NCI-H2107 (cell line): Measurements from ENCODE around the gene NSDHL.
"Not testable (repeated sequence)": the region's sequence is repeated elsewhere in the genome, so short reads cannot be mapped to it uniquely, and the experiment has no call there.

Experiments used
- DNase-seq: peaks from one replicate; lab custom pipeline; 2025; lab: John Stamatoyannopoulos, UW

NSDHL gene

GRCh38 chrX:152830312-152831305 is at the start of gene NSDHL, which contains the start of gene CETN2:
NSDHL (plus strand) TSS chrX:152831063; CDS start chrX:152846325, 15,262 bp downstream.
CETN2 (minus strand) TSS chrX:152830757; CDS start chrX:152830710, 47 bp downstream.
- DNase-seq, result peak; percentile 97

- not testable (repeated sequence) for DNase-seq
Measured at GRCh38 chrX:152787062-152787461, 43.8 kb upstream of the NSDHL start.

GRCh38 chrX:152798945-152799344 is 31.9 kb upstream of the NSDHL start:
- no peak for DNase-seq

GRCh38 chrX:152806035-152806434 is 24.8 kb upstream of the NSDHL start:
- DNase-seq, result no peak

- DNase-seq, result no peak
Measured at GRCh38 chrX:152810403-152810802, 20.5 kb upstream of the NSDHL start.

GRCh38 chrX:152813206-152813605 is 17.7 kb upstream of the NSDHL start:
- no peak for DNase-seq

GRCh38 chrX:152814048-152814447 is 16.8 kb upstream of the NSDHL start:
- no peak for DNase-seq

- DNase-seq, result no peak
Measured at GRCh38 chrX:152817078-152817764, 13.6 kb upstream of the NSDHL start.

- no peak for DNase-seq
Measured at GRCh38 chrX:152818356-152818755, 12.5 kb upstream of the NSDHL start.

GRCh38 chrX:152819266-152819665 is 11.6 kb upstream of the NSDHL start:
- DNase-seq, result no peak

- no peak for DNase-seq
Measured at GRCh38 chrX:152819732-152820131, 11.1 kb upstream of the NSDHL start.

GRCh38 chrX:152821145-152821765 is 9.6 kb upstream of the NSDHL start:
- peak; percentile 20 for DNase-seq

GRCh38 chrX:152822383-152823086 is 8.3 kb upstream of the NSDHL start:
- no peak for DNase-seq

GRCh38 chrX:152823657-152824056 is 7.2 kb upstream of the NSDHL start:
- DNase-seq, result no peak

GRCh38 chrX:152824841-152825374 is 6.0 kb upstream of the NSDHL start:
- no peak for DNase-seq

GRCh38 chrX:152831391-152831790 is 528 bp downstream of the NSDHL start:
- DNase-seq, result no peak

- DNase-seq, result no peak
Measured at GRCh38 chrX:152832520-152832919, 1.7 kb downstream of the NSDHL start.

- DNase-seq, result no peak
Measured at GRCh38 chrX:152833378-152833777, 2.5 kb downstream of the NSDHL start.

- DNase-seq, result not testable (repeated sequence)
Measured at GRCh38 chrX:152835470-152835869, 4.6 kb downstream of the NSDHL start.

- DNase-seq, result no peak
Measured at GRCh38 chrX:152842772-152843338, 12.0 kb downstream of the NSDHL start.

GRCh38 chrX:152843852-152844251 is 13.0 kb downstream of the NSDHL start:
- DNase-seq, result no peak
